NT2/D1 (cell line): ENCODE measurements around the gene MRPL21.

Experiments
- DNase-seq: peaks from one replicate; pipeline ENCODE4 v3.0.0-alpha.2; 2011; ENCODE audit warnings: low read depth, low spot score
- H3K27me3 ChIP-seq: 2 replicates; pipeline ENCODE4 v1.6.0; 2011; ENCODE audit warnings: mild to moderate bottlenecking; ENCODE audit not compliant: insufficient read length, insufficient read depth
- H3K36me3 ChIP-seq: 2 replicates; pipeline ENCODE4 v1.6.1; 2011; ENCODE audit warnings: mild to moderate bottlenecking, low read length, mixed read lengths; ENCODE audit not compliant: insufficient read depth, insufficient read length
- H3K4me1 ChIP-seq: 2 replicates; pipeline ENCODE4 v1.5.1; 2011; ENCODE audit not compliant: insufficient read depth, insufficient read length
- H3K4me3 ChIP-seq: 2 replicates; pipeline ENCODE4 v1.5.1; 2011; ENCODE audit warnings: low read depth; ENCODE audit not compliant: insufficient read length
- H3K9ac ChIP-seq: 2 replicates; pipeline ENCODE4 v1.6.0; 2011; ENCODE audit warnings: low read depth; ENCODE audit not compliant: insufficient read length
- H3K9me3 ChIP-seq: 2 replicates; pipeline ENCODE4 v1.5.1; 2011; ENCODE audit warnings: mild to moderate bottlenecking, low read length; ENCODE audit not compliant: insufficient read depth
- SUZ12 ChIP-seq: IDR thresholded peaks from 2 replicates; pipeline ENCODE4 v1.6.1; 2011; ENCODE audit not compliant: insufficient read length, insufficient read depth; ENCODE audit errors: extremely low read depth
- YY1 ChIP-seq: IDR thresholded peaks from 2 replicates; pipeline ENCODE4 v1.6.1; 2011; ENCODE audit not compliant: insufficient read length, insufficient read depth
- ZNF274 ChIP-seq: IDR thresholded peaks from 2 replicates; pipeline ENCODE4 v1.6.1; 2011; ENCODE audit warnings: mild to moderate bottlenecking, low read depth, low read length

Gene MRPL21

DNA sequence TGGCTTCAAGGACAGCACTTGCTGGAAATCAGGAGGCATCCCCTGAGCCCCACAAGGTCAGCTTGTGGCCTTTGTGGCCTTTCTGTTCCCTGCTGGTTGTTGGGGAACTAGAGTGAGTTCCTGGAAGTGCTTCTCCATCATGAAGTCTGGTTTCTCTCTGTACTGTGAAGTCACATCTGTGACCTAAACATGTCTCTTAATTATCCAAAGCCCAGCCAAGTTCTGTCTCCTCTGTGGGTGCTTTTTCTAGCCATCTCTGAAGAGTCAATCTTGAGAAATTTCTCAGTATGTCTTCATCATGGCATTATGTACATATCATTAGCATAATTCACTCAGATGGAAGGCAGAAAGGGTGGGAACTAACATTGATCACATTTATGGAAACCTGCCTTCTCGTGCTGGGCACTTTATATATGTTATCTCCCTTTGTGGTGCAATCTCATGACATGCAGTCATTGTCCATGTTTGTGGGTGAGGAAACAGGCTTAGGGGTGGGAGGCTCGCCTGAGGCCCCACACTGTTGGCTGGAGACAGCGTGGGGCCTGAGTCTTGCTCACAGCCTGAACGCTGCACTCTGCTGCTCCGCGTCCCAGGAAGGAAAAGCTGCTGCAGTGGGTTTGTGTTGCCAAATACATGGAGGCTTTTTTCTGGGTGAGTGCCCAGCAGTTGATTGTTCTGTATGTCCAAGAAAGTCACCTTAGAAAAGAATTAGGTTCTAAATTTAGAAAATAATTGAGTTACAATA is 24.7 kb upstream of the MRPL21 start:
- H3K36me3 ChIP-seq: peaks cover 59% of the 10 kb centered on the region
- no peaks in the 10 kb centered on the region for H3K4me1 ChIP-seq
- no peaks in the 10 kb centered on the region for H3K27me3 ChIP-seq
- H3K9me3 ChIP-seq: peaks cover 23% of the 10 kb centered on the region
- H3K4me3 ChIP-seq: no peak overlapping the region
- DNase-seq: no peak
- H3K9ac ChIP-seq: no peak overlapping the region
- TF ChIP-seq SUZ12 (no peak), YY1 (no peak), ZNF274 (no peak)

- Histone ChIP-seq H3K9me3 (peaks cover 23% of the 10 kb centered on the region), H3K4me1 (no peaks in the 10 kb centered on the region), H3K9ac (no peak overlapping the region), H3K4me3 (no peak overlapping the region), H3K36me3 (peaks cover 53% of the 10 kb centered on the region), H3K27me3 (no peaks in the 10 kb centered on the region)
- TF ChIP-seq SUZ12: no peak
- no peak for DNase-seq
Measured at GRCh38 chr11:68927280-68928135, 23.9 kb upstream of the MRPL21 start.

DNA sequence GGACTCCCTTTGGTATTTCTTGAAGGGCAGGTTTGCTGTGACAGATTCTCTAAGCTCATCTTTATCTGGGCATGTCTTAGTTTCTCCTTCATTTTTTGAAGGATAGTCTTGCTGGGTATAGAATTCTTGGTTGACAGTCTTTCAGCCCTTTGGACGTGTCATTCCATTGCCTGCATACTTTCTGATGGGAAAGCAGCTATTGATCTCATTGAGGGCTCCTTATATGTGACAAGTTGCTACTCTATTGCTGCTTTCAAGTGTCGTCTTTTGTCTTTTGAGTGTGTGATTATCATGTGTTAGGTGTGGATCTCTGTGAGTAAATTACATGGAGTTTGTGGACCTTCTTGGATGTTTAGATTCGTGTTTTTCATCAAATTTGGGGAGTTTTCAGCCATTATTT is 22.0 kb upstream of the MRPL21 start:
- H3K27me3 ChIP-seq: no peaks in the 10 kb centered on the region
- H3K4me3 ChIP-seq: no peak overlapping the region
- H3K9ac ChIP-seq: no peak overlapping the region
- peaks cover 48% of the 10 kb centered on the region for H3K36me3 ChIP-seq
- TF ChIP-seq YY1 (no peak), ZNF274 (no peak), SUZ12 (no peak)
- no peak for DNase-seq
- H3K4me1 ChIP-seq: no peaks in the 10 kb centered on the region
- peaks cover 23% of the 10 kb centered on the region for H3K9me3 ChIP-seq

- Histone ChIP-seq H3K9me3 (peaks cover 23% of the 10 kb centered on the region), H3K9ac (no peak overlapping the region), H3K4me1 (no peaks in the 10 kb centered on the region), H3K36me3 (peaks cover 46% of the 10 kb centered on the region), H3K4me3 (no peak overlapping the region), H3K27me3 (no peaks in the 10 kb centered on the region)
- TF ChIP-seq YY1: no peak
- no peak for TF ChIP-seq SUZ12
- TF ChIP-seq ZNF274: no peak
- no peak for DNase-seq
Measured at GRCh38 chr11:68924073-68924925, 20.7 kb upstream of the MRPL21 start.

- Histone ChIP-seq H3K9ac (no peak overlapping the region), H3K36me3 (peaks cover 43% of the 10 kb centered on the region), H3K4me3 (no peak overlapping the region), H3K9me3 (peaks cover 23% of the 10 kb centered on the region), H3K27me3 (no peaks in the 10 kb centered on the region), H3K4me1 (no peaks in the 10 kb centered on the region)
- no peak for TF ChIP-seq SUZ12
- no peak for TF ChIP-seq YY1
- TF ChIP-seq ZNF274: no peak
- no peak for DNase-seq
Measured at GRCh38 chr11:68923614-68924013, 20.0 kb upstream of the MRPL21 start.

GRCh38 chr11:68916439-68916838 is 12.8 kb upstream of the MRPL21 start:
- H3K36me3 ChIP-seq: peaks cover 62% of the 10 kb centered on the region
- no peaks in the 10 kb centered on the region for H3K27me3 ChIP-seq
- TF ChIP-seq ZNF274: no peak
- TF ChIP-seq YY1: no peak
- no peak for TF ChIP-seq SUZ12
- no peaks in the 10 kb centered on the region for H3K4me1 ChIP-seq
- no peak overlapping the region for H3K9ac ChIP-seq
- DNase-seq: no peak
- no peaks in the 10 kb centered on the region for H3K9me3 ChIP-seq
- no peak overlapping the region for H3K4me3 ChIP-seq

- H3K36me3 ChIP-seq: peaks cover 66% of the 10 kb centered on the region
Measured at GRCh38 chr11:68914761-68915160, 11.1 kb upstream of the MRPL21 start.

More at GRCh38 chr11:68914761-68915160, 11.1 kb upstream of the MRPL21 start:
- Histone ChIP-seq H3K4me1 (no peaks in the 10 kb centered on the region), H3K9me3 (no peaks in the 10 kb centered on the region), H3K27me3 (no peaks in the 10 kb centered on the region), H3K4me3 (no peak overlapping the region), H3K9ac (no peak overlapping the region)
- DNase-seq: no peak
- no peak for TF ChIP-seq YY1
- TF ChIP-seq SUZ12: no peak
- no peak for TF ChIP-seq ZNF274
